GM13976 (cell line): ENCODE results near the gene E2F4.

Source experiments
- DNase-seq: peaks from one replicate; pipeline ENCODE4 v3.0.0; 2012; ENCODE audit warnings: low spot score
- CTCF ChIP-seq: IDR thresholded peaks from 2 replicates; pipeline ENCODE4 v1.5.1; 2012; ENCODE audit warnings: borderline replicate concordance, mild to moderate bottlenecking; ENCODE audit not compliant: insufficient read depth; ENCODE audit errors: extremely low read depth, missing control alignments, control extremely low read depth
- in situ Hi-C: fragments of 300-500 bp; cut with MboI; formaldehyde crosslinking; loops from one replicate; pipeline ENCODE4 v1.12.0; 2022; ENCODE audit warnings: low sequenced_read_pairs, mixed read lengths, inconsistent platforms; ENCODE audit not compliant: unreplicated experiment

Gene E2F4

GRCh38 chr16:67213197-67214019, 21.5 kb downstream of the E2F4 start:
- TF ChIP-seq CTCF = no peak
- in situ Hi-C loops = no loop called here
- no peak for DNase-seq

GRCh38 chr16:67215706-67216105, 23.8 kb downstream of the E2F4 start:
- no peak for TF ChIP-seq CTCF
- in situ Hi-C loops = no loop called here
- no peak for DNase-seq

- in situ Hi-C loops = no loop called here
- TF ChIP-seq CTCF = no peak
- no peak for DNase-seq
These were observed 24.9 kb downstream of the E2F4 start for GRCh38 chr16:67216612-67217490.

- no peak for TF ChIP-seq CTCF
- no peak for DNase-seq
- in situ Hi-C loops = no loop called here
These were observed 32.0 kb downstream of the E2F4 start for GRCh38 chr16:67223992-67224391.

- no peak for TF ChIP-seq CTCF
- no peak for DNase-seq
- in situ Hi-C loops = no loop called here
These were observed 34.4 kb downstream of the E2F4 start for GRCh38 chr16:67226295-67226803.

GRCh38 chr16:67226804-67227566, 35.0 kb downstream of the E2F4 start, which contains the start of gene TMEM208:
TSS of gene TMEM208 (plus strand) at chr16:67227130. CDS start at chr16:67227219, 89 bp downstream.
- DNase-seq = peak; percentile 99
- in situ Hi-C loops = no loop called here
- peak; percentile 20 for TF ChIP-seq CTCF
